ENCODE data around the gene DEFB132. TPM values are rescaled to one million over a fixed set of nuclear protein-coding genes. Genes with fewer than 3 reads are reported as not detected.

DEFB132 gene
- total and polyA plus RNA-seq, 4 donors = 0.08 TPM; not detected in 2

DNA sequence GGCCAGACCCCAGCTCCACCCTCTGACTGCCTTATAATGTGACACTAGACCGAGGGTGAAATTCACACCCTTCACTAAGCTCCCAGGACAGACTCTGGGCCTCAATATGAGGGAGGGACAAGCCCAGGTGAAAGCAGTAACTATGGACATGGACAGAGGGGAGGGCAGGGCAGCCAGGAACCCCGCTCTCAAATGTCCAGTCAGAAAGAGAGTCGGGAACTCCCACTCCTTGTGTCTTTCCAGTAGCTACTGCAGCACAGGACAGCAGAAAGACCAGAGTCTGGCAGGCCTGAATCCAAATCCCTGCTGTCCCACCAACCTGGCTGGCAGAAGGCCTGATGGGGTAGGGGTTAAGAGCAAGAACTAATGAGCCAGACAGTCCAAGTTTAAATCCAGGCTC, 26.6 kb downstream of the DEFB132 start:
- no peak for DNase-seq (ENCODE audit: low spot score)
- Histone ChIP-seq H3K27me3 (ENCODE audit: control insufficient read depth in 4 of 4, insufficient read depth in 4 of 4, low read length in 3 of 4) (no peaks in the 10 kb centered on the region), H3K9me3 (ENCODE audit: control insufficient read depth in 4 of 4, low read length in 3 of 4) (no peaks in the 10 kb centered on the region), H3K27ac (ENCODE audit: low read depth in 1 of 2, low read length in 2 of 2) (no peak overlapping the region), H3K4me3 (ENCODE audit: low read depth in 1 of 3, low read length in 3 of 3) (no peak overlapping the region), H3K4me1 (ENCODE audit: control insufficient read depth in 4 of 4, insufficient read depth in 4 of 4, low read length in 3 of 4) (no peaks in the 10 kb centered on the region), H3K36me3 (ENCODE audit: control insufficient read depth in 4 of 4, insufficient read depth in 3 of 4, low read depth in 1 of 4, low read length in 3 of 4) (peaks cover 0 to 4% (median 0%) of the 10 kb centered on the region in 4 donors), H3K9ac (ENCODE audit: low read depth in 1 of 2, low read length in 2 of 2) (no peak overlapping the region)
- WGBS = 61% methylated on average over 3 of the region's 3 CpGs
- TF ChIP-seq SP1 (IDR thresholded peaks at IDR 0.05) (no peak), HNF4G (IDR thresholded peaks at IDR 0.05) (no peak), RAD21 (IDR thresholded peaks at IDR 0.05) (no peak), NR2F2 (IDR thresholded peaks at IDR 0.05) (no peak), TAF1 (conservative IDR thresholded peaks at IDR 0.05) (no peak), HNF4A (conservative IDR thresholded peaks at IDR 0.05) (no peak), YY1 (IDR thresholded peaks at IDR 0.05) (no peak), EGR1 (IDR thresholded peaks at IDR 0.05; ENCODE audit: low read depth in 2 of 2) (no peak)
- TF ChIP-seq, protein P1, sequence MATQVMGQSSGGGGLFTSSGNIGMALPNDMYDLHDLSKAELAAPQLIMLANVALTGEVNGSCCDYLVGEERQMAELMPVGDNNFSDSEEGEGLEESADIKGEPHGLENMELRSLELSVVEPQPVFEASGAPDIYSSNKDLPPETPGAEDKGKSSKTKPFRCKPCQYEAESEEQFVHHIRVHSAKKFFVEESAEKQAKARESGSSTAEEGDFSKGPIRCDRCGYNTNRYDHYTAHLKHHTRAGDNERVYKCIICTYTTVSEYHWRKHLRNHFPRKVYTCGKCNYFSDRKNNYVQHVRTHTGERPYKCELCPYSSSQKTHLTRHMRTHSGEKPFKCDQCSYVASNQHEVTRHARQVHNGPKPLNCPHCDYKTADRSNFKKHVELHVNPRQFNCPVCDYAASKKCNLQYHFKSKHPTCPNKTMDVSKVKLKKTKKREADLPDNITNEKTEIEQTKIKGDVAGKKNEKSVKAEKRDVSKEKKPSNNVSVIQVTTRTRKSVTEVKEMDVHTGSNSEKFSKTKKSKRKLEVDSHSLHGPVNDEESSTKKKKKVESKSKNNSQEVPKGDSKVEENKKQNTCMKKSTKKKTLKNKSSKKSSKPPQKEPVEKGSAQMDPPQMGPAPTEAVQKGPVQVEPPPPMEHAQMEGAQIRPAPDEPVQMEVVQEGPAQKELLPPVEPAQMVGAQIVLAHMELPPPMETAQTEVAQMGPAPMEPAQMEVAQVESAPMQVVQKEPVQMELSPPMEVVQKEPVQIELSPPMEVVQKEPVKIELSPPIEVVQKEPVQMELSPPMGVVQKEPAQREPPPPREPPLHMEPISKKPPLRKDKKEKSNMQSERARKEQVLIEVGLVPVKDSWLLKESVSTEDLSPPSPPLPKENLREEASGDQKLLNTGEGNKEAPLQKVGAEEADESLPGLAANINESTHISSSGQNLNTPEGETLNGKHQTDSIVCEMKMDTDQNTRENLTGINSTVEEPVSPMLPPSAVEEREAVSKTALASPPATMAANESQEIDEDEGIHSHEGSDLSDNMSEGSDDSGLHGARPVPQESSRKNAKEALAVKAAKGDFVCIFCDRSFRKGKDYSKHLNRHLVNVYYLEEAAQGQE (IDR thresholded peaks at IDR 0.05) = no peak
- TF ChIP-seq, protein P2, sequence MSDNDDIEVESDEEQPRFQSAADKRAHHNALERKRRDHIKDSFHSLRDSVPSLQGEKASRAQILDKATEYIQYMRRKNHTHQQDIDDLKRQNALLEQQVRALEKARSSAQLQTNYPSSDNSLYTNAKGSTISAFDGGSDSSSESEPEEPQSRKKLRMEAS (IDR thresholded peaks at IDR 0.05) = no peak
- TF ChIP-seq, protein P3, sequence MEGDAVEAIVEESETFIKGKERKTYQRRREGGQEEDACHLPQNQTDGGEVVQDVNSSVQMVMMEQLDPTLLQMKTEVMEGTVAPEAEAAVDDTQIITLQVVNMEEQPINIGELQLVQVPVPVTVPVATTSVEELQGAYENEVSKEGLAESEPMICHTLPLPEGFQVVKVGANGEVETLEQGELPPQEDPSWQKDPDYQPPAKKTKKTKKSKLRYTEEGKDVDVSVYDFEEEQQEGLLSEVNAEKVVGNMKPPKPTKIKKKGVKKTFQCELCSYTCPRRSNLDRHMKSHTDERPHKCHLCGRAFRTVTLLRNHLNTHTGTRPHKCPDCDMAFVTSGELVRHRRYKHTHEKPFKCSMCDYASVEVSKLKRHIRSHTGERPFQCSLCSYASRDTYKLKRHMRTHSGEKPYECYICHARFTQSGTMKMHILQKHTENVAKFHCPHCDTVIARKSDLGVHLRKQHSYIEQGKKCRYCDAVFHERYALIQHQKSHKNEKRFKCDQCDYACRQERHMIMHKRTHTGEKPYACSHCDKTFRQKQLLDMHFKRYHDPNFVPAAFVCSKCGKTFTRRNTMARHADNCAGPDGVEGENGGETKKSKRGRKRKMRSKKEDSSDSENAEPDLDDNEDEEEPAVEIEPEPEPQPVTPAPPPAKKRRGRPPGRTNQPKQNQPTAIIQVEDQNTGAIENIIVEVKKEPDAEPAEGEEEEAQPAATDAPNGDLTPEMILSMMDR (IDR thresholded peaks at IDR 0.05; ENCODE audit: low read depth, low read length, missing input control) = no peak

DNA sequence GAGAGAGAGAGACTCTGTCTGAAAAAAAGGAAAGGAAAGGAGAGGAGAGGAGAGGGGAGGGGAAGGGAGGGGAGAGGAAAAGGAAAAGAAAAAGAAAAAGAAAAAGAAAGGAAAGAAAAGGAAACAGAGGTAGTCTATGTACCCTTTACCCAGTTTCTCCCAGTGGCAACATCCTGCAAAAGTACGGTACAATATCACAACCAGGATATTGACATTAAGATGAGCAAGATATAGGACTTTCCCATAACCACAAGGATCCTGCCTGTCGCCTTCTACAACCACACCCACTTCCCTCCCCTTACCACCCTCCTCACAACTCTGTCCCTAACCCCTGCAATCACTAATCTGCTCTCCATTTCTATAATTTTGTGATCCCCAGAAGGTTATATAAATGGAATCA, 29.0 kb downstream of the DEFB132 start:
- H3K27ac ChIP-seq (ENCODE audit: low read depth in 1 of 2, low read length in 2 of 2) = no peak overlapping the region
- DNase-seq (ENCODE audit: low spot score) = no peak
- H3K36me3 ChIP-seq (ENCODE audit: control insufficient read depth in 4 of 4, insufficient read depth in 3 of 4, low read depth in 1 of 4, low read length in 3 of 4) = peaks cover 0 to 4% (median 0%) of the 10 kb centered on the region in 4 donors
- no peak overlapping the region for H3K9ac ChIP-seq (ENCODE audit: low read depth in 1 of 2, low read length in 2 of 2)
- no peaks in the 10 kb centered on the region for H3K27me3 ChIP-seq (ENCODE audit: control insufficient read depth in 4 of 4, insufficient read depth in 4 of 4, low read length in 3 of 4)
- no peak overlapping the region for H3K4me3 ChIP-seq (ENCODE audit: low read depth in 1 of 3, low read length in 3 of 3)
- TF ChIP-seq, protein P1 (IDR thresholded peaks at IDR 0.05) = no peak
- TF ChIP-seq SP1 (IDR thresholded peaks at IDR 0.05) = no peak
- TF ChIP-seq HNF4A (conservative IDR thresholded peaks at IDR 0.05) = no peak
- TF ChIP-seq, protein P4, sequence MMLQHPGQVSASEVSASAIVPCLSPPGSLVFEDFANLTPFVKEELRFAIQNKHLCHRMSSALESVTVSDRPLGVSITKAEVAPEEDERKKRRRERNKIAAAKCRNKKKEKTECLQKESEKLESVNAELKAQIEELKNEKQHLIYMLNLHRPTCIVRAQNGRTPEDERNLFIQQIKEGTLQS (IDR thresholded peaks at IDR 0.05) = no peak
- TF ChIP-seq GABPA (IDR thresholded peaks at IDR 0.05 in 1 of 2, conservative IDR thresholded peaks at IDR 0.05 in 1 of 2) = no peak
- H3K9me3 ChIP-seq (ENCODE audit: control insufficient read depth in 4 of 4, low read length in 3 of 4) = no peaks in the 10 kb centered on the region
- WGBS = 79% methylated on average over 2 of the region's 2 CpGs
- H3K4me1 ChIP-seq (ENCODE audit: control insufficient read depth in 4 of 4, insufficient read depth in 4 of 4, low read length in 3 of 4) = peaks cover 0 to 17% (median 11%) of the 10 kb centered on the region in 4 donors
